Measurements from ENCODE around the gene NRTN.

DNA sequence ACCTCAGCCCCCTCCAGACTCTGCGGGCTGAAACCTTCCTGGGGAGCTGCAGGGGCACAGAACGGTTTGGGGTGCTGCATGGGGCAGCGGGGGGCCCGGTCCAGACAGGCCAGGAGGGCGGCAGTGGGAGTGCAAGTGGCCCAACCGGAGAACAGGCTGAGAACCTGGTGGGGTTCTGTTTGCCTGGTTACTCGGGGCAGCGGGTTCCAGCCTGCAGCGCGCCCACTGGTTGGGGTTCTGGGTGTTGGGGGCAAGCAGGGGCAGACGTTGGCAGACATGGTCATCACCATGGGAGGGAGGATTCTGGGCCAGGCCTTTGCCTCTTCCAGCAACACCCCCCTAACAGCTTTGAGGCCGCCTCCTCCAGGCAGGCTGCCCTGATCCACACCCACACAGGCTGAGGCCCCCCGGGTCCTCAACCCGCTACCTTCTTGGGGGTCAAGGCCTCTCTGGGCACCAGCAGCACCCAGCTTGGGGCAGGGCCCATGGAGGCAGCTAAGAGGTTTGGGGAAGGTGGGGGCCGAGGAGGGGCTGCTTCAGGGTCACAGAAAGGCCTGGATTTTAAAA is 20.2 kb upstream of the NRTN start, which contains the start of gene PRR22:
- TF ChIP-seq, protein P1, sequence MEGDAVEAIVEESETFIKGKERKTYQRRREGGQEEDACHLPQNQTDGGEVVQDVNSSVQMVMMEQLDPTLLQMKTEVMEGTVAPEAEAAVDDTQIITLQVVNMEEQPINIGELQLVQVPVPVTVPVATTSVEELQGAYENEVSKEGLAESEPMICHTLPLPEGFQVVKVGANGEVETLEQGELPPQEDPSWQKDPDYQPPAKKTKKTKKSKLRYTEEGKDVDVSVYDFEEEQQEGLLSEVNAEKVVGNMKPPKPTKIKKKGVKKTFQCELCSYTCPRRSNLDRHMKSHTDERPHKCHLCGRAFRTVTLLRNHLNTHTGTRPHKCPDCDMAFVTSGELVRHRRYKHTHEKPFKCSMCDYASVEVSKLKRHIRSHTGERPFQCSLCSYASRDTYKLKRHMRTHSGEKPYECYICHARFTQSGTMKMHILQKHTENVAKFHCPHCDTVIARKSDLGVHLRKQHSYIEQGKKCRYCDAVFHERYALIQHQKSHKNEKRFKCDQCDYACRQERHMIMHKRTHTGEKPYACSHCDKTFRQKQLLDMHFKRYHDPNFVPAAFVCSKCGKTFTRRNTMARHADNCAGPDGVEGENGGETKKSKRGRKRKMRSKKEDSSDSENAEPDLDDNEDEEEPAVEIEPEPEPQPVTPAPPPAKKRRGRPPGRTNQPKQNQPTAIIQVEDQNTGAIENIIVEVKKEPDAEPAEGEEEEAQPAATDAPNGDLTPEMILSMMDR (IDR thresholded peaks at IDR 0.05), result no peak
- no peak for TF ChIP-seq POLR2AphosphoS5 (IDR thresholded peaks at IDR 0.05)

All from breast epithelium (tissue), 3 donors.